GM18520 (cell line): ENCODE results near the gene CXorf65.

Experiments
- ATAC-seq: cut with Tn5 transposase; IDR thresholded peaks from one replicate; pipeline ENCODE4 v1.9.1; 2021; ENCODE audit not compliant: unreplicated experiment

The CXorf65 gene

DNA sequence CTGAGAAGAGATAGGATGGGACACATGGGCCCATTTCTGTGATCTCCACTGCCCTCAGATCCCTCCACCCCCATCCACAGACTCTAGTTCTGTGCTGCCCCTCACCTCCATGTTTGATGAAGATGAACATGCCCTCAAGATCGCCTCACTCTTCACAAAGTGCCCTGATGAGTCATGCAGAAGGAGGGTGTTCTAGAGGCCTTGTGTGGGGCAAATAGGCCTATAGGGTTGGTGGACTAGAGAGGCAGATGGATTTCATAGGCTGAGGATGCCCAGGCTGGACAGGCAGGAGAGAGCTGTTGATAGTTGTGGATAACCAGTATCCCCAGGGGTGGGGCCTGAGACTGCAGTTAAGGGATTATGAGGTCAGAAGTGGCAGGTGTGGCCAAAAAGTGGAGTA, at the start of gene CXorf65:
TSS of gene CXorf65 (minus strand) at position 314 of the 400 bp plus-strand sequence. CDS start at position 130, 184 bp downstream.
- no peak for ATAC-seq

DNA sequence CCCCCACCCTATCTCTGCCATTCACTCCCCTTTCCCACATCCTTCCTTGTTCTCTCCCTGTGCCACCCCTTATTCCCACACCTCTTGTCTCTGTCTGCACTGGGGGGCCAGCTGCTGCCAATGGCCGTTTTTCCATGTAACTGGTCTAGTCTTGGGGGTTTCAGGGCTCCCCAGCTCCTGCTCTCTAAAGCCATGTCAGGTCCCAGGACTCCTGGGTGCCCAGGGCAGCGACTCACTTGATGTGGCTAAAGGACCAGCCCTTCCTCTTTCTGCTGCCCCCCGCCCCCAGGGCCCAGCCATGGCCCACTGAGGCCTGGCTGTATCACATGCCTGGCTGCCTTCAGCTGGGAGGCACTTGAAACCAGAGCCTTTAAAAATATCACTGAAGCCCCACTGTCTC, 48.1 kb upstream of the CXorf65 start:
- ATAC-seq: no peak

DNA sequence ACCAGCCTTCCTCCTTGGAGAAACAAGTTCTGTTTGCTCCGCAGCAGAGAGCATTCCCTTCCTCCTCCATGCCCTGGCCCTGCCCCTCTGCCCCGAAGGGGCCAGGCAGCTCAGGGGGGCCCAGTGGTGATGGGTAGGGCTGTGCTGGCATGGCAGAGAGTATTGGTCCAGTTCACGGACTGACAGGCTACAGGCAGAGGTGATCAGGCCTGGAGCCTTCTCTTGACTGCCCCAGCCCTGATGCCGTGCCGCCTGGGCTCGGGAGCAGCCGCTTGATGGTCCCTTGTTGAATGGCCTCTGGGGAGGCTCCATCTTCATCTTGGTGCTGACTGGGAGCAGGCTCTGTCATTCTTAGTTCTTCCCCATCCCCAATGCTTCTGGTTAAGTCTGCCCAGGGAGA, 47.7 kb upstream of the CXorf65 start:
- ATAC-seq: no peak

DNA sequence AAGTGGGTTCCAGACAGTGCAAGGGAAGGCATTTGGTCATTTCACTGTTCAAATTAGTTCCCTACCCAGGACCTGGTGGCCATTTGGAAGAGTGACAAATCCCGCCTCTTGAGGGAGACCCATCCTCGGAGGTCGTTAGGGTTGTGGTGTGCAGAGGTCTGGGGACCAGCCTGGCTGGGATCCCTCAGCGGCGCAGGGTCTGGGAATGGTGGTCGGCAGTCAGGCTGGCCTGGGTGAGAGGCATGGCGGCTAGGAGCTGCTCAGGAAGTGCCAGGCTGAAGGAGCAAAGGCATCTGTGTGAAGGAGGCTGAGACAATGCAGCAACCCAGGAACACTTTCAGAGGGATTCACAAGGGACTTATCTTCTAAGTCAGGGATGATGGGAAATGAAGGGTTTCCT, 44.8 kb upstream of the CXorf65 start:
- no peak for ATAC-seq

DNA sequence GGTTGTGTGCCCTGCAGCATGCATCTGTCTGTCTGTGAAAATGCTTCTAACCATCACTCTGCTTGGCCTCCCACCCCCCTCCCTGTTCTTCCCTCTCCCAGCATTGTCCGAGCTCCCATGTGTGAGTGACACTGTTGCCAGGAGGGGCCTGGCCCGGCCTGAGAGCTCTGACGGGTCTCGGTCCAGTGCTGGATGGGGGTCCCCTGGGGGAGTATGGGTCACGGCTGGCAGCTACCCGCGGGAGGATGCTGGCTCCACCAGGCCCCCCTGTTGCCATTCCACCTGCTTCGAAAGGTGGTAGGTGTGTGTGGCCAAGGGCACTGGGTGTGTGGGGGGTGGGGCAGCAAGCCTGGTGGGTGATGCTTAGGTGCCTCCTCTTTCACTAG, 41.7 kb upstream of the CXorf65 start:
- ATAC-seq: no peak

DNA sequence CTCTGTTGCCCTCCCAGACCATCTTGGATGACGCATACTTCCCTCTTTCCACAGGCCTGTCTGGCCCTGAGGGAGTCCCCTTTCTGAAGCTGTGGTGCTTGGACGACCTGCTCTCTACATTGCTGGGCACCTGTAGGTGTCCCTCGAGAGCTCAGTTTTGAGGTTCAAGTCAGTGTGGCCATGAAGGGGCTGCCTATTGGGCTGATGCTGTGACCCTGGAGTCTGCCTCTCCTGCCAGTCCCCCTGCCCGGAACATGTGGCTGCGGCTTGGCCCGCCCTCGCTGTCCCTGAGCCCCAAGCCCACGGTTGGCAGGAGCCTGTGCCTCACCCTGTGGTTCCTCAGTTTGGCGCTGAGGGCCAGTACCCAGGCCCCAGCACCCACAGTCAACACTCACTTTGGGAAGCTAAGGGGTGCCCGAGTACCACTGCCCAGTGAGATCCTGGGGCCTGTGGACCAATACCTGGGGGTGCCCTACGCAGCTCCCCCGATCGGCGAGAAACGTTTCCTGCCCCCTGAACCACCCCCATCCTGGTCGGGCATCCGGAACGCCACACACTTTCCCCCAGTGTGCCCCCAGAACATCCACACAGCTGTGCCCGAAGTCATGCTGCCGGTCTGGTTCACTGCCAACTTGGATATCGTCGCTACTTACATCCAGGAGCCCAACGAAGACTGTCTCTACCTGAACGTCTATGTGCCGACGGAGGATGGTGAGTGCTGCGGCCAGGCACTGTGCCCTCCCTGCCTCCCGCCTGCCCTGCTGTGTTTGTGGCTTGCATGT, 41.1 kb upstream of the CXorf65 start:
- ATAC-seq: no peak

DNA sequence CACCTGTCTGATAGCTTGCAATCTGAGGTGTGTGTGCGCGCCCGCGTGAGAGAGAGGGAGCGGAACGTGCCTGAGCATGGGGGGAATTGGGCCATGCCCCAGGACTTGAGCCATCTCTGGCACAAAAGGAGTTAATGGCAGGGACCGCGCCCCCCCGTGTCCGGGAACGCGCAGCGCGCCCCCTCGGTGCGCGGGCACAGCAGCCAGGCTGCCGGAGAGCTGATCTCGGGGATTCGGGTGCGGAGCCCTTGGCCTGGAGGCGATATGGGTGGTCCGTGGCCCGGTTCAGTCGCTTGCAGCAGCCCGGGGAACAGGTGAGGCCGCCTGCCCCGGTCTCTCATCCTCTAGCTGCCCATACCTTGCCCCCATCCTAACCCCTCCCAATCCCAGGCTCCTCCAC, 38.1 kb upstream of the CXorf65 start, which contains the start of gene NLGN3:
TSS of gene NLGN3 (plus strand) at position 191 of the 400 bp plus-strand sequence. CDS start 2,909 bp downstream, outside the sequence.
- ATAC-seq: no peak

DNA sequence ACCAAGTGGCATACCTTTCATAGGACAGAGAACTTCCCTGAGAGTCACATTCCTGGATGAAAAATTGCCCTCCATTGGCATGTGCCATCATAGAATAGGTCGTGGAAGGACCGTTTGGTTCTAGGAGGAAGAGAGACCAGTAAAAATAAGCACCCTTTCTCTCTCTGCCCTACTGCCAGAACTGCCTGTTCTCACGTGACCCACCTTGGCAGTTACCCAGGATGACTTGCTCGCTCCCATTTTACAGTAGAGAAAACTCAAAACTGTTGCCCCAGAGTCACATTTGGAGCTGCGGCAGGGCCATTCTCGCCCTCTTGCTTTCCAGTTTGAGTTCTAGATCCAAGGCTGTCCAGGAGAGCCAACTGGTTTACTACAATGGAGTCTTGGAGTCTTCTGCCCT, 37.0 kb upstream of the CXorf65 start:
- ATAC-seq: no peak

DNA sequence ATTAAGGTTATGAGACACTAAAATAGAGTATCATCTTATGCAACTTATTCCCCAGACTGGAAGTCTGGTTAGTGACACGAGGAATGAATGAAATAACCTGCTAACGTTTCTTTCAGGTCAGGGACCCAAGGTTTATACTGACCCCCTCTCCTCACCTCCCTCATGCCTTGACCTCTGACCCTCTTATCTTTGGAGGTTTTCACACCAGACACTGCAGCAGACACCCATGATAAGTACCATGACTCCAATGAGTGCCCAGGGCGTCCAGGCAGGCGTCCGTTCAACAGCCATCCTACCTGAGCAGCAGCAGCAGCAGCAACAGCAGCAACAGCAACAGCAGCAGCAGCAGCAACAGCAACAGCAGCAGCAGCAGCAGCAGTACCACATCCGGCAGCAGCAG, 33.9 kb upstream of the CXorf65 start:
- ATAC-seq: no peak

DNA sequence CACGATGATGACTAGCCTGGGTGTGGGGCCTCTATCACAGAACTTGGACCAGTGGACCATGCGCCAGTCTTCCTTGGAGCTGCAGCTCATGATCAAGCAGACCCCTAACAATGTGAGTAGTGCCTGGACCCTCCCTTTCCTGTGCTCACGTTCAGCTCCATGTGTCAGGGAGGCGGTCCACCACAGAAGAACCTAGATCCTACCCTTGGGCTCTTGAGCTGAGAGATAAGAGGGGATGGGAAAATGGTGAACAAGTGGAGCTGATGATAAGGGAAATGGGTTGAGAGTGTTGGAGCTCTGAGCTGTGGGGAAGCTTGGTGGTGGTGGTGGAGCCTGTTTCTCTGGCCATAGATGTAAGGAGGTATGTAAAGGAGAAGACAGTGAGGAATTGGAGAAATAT, 25.0 kb upstream of the CXorf65 start:
- ATAC-seq: no peak

DNA sequence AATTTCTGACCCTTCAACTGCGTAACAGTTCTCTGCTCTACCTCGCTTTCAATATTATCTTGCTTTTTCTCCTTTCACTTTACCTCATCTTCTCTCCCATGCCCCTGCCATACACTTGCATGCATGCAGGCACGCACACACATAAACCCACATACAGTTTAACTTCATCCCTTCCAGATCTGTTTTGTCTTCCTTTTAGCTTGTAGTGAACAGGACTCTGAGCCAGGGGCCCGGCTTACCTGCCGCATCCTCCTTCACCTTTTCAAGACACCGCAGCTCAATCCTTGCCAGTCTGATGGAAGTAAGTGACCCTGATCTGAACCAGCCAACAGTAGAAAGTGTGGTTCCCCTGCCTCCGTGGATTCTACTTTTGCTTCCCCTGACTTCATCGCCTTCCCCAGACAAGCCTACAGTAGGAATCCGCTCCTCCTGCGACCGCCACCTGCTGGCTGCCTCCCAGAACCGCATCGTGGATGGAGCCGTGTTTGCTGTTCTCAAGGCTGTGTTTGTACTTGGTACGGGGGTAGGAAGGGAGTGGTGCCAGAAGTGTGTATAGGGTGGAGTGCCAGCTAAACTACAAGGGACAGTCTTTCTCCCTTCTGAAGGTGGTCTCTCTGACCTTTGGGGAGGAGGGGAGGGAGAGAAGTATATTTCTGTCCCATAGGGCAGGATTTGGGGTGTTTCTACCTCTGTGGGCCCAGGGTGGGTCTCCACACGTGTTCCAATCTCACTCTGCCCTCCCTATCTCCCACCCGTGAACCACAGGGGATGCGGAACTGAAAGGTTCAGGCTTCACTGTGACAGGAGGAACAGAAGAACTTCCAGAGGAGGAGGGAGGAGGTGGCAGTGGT, 22.6 kb upstream of the CXorf65 start:
- ATAC-seq: no peak

DNA sequence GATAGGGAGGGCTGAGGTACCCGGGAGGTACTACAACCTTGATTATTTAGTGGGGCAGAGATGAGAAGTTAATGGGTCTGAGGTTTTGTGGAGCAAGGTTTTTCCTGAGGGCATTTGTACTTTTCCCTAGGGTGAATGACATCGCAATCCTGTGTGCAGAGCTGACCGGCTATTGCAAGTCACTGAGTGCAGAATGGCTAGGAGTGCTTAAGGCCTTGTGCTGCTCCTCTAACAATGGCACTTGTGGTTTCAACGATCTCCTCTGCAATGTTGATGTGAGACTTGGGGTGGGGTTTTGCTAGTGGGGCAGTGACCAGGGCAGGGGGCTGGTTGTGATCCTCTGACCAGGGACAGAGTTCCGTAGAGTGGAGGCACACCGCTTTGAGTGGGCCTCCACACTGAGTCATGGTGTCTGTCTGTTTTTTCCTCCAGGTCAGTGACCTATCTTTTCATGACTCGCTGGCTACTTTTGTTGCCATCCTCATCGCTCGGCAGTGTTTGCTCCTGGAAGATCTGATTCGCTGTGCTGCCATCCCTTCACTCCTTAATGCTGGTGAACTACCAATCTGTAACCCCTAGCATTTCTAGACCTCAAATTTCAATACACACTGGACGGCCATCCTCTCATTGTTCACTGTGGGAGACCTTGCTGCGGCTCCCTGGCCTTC, 21.8 kb upstream of the CXorf65 start:
- ATAC-seq: no peak

DNA sequence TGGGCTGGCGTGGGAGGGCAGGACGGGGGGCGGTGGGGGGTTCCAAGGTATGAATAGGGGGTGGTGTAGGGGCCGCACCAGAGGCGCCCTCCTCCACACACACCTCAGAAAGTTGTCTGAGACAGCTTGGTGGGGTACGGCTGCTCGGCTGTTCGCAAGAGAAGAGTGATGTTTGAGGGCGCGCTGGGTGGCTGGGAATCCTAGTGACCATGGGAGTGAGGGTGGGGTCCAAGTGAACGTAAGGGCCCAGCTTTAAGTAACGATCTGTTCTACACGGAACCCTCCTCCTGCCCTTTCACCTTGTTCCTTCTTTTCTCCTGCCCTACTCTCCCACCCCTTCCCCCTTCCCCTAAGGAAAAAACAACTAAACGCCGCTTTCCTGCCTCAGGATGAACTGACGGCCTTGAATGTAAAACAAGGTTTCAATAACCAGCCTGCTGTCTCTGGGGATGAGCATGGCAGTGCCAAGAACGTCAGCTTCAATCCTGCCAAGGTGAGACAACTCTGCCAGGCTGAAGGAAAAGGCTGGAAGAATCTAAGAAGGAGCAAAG, 12.5 kb upstream of the CXorf65 start:
- no peak for ATAC-seq

DNA sequence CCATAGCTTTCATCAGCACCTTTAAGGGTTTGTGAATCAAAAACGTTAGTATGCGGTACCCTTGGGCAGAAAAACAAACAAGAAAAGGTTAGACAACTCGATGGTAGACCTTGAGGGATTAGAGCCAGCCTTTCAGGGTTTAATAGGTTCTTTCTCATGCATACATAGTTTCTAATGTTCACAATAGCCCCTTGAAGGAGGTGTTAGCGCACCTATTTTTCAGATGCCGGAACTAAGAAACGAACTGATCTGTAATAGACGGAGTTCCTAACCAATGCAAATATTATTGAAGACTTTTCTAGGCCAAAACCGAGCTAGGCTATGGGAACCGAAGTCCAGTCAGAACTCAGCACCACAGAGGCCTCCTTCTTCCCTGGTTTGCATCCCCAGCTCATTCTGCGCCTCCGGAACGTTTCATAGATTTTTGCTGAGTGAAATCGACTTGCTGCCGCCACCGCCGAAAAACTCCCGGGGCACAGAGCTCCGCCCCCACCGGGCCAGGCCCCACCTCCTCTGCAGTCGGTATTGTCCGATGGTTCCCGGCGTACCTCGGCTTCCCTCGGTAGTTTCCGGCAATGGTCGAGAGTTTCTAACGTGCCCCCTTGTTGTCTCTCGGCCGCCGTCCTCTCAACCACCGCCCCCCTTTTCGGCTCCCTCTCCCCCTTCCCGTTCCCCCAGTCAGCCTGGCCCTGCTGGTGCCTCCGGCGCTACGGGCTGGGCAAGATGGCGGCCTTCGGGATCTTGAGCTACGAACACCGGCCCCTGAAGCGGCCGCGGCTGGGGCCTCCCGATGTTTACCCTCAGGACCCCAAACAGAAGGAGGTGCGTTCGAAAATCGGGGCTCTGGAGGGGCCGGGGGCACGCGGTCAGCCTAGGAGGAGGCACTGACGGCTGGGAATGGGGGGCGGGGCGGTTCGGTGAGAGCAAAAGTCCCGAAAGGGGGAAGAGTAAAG, 11.8 kb upstream of the CXorf65 start, which contains the start of gene MED12:
TSS of gene MED12 (plus strand) at position 565 of the 953 bp plus-strand sequence. CDS start at position 724, 159 bp downstream.
- ATAC-seq: peak; percentile 82

DNA sequence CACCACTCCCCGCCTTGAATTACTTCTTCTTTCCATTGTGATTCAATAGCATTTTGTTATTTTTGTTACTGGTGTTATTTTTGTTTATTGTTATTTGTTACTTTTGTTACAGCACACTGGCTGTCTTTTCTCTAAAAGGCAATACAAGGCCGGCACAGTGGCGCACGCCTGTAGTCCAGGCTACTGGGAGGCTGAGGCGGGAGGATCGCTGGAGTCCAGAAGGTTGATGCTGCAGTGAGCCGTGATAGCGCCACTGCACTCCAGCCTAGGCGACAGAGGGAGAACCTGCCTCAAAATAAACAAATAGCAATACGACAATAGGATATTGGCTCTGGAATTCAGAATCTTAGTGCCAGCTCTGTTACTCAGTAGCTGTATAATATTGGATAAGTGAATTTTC, 10.8 kb upstream of the CXorf65 start:
- ATAC-seq: no peak

DNA sequence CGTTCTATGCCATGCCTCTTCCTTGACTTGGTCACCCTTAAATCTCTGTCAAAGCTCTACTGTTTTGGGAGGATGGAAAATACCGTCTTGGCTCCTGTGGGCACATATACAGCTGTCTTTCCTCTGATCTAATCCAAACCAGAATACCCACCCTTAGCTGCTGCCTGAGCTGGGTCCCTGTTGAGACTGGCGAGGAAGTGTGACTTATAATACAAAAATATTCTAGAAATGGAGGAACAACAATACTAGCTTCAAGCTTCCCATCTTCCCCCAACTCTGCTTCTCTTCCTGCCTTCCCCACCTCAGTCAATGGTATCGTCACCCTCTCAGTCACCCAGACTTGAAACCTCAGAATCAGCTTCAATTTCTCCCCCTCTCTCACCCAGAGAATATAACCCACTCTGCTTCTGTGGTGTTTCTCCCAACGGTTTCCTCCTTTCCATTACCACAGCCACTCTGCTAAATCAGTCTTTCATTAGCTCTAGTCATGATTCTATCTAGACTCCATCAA, 5.4 kb upstream of the CXorf65 start:
- ATAC-seq: peak; percentile 16

DNA sequence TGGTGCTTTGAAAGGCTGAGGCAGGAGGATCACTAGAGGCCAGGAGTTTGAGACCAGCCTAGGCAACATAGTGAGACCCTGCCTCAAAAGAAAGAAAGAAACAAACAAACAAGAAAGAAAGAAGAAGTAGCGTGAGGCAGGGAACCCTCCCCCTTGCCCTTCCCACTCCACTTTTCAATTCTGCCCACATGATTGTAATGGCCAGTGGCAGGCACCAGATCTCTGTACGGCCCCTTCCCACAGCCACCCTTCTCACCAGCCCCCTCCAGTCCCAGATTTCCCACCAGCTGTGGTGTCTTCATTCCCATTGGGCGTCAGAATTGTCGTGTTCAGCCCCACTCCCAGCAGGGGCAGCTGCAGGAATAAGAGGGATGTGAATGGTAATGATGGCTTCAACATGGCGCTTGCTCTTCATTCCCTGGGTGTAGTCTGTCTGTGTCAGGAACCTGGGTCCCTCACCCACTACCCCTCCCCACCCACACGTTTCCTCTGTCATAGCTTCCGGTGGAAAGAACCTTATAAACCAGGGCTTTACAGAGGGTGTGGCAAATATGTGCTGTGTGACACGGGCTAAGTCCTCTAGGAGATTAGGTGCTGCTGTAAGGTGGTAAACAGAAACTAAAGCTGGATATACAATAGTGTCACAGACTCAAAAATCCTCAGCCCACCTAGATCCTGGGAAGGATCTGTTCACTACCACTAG, 4.8 kb upstream of the CXorf65 start, which contains the start of gene IL2RG:
TSS of gene IL2RG (minus strand) at position 437 of the 703 bp plus-strand sequence. CDS start at position 399, 38 bp downstream.
- peak; percentile 85 for ATAC-seq

DNA sequence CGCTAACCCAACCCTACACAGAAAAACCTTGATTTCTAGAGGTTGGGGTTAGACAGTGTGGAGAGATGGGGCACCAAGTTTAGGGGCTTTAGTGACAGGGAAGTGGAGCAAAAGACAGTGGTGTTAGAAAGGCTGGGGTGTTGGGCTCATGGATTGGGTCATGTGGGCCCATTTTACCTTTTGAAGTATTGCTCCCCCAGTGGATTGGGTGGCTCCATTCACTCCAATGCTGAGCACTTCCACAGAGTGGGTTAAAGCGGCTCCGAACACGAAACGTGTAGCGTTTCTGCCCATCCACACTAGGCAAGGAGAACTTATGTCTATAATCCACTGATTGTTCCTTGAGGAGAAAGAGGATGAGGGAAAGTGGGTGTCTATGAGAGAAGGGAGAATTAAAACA, 2.5 kb upstream of the CXorf65 start:
- ATAC-seq: no peak

DNA sequence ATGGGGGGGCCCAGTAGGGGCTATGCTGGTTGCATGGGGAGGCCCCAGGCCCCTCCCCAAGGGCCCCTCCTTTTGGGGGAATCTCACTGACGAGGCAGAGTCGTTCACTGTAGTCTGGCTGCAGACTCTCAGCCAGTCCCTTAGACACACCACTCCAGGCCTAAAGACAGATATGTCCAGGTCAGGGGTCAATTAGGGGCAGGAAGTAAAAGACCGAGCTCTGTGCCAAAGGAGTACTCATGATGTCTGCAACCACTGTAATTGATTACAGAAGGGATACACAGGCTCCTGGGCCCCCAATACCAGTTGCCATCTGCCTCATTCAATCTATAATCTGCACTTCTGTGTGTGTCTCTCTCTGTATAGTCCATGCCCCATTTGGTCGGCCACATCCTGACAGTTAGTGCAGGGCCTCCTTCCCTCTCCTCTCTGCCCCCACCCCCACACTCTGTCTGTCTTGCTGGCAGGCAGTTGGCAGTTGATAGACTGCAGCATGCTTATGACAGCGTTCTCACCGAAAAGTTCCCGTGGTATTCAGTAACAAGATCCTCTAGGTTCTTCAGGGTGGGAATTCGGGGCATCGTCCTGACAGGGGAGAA, 1.3 kb upstream of the CXorf65 start:
- no peak for ATAC-seq
